NB4 (cell line): ENCODE results near the gene CDC123.
"Not testable (repeated sequence)": the region's sequence is repeated elsewhere in the genome, so short reads cannot be mapped to it uniquely, and the experiment has no call there.

Source experiments
- CTCF ChIP-seq: IDR thresholded peaks from one replicate; pipeline ENCODE4 v1.5.1; 2012; ENCODE audit warnings: low read depth, low read length
- MAX ChIP-seq: IDR thresholded peaks from 2 replicates; pipeline ENCODE4 v1.6.1; 2011; ENCODE audit warnings: low read depth, low read length
- POLR2A ChIP-seq: IDR thresholded peaks from 2 replicates; pipeline ENCODE4 v1.6.1; 2011; ENCODE audit warnings: mild to moderate bottlenecking; ENCODE audit not compliant: insufficient read length; ENCODE audit errors: extremely low read depth

GRCh38 chr10:12277862-12278261 is 81.9 kb downstream of the CDC123 start:
- TF ChIP-seq MAX, CTCF, POLR2A: not testable (repeated sequence)
